ENCODE measurements around the gene CHAMP1. TPM values are rescaled to one million over a fixed set of nuclear protein-coding genes. Genes with fewer than 3 reads are reported as not detected.
A peak's percentile ranks its signal among the peaks of the same experiment; 100 is the strongest.

The CHAMP1 gene
- total RNA-seq, 1 donor from 2014 or later = 26.8 TPM

DNA sequence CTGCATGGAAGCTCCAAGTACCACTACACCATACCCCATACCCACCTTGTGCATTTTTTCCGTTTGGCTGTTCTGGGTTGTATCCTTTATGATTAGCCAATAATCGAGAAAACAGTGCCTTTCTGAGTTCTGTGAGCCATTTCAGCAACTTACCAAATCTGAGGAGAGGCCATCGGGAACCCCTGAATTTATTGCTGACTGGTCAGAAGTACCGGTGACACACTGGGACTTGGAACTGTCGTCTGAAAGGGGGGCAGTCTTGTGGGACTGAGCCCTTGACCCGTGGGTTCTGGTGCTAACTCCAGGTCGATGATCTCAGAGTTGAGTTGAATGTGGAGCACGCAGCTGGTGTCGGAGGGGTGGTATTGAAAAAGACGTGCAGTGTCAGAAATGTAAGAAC, 17.9 kb upstream of the CHAMP1 start:
- DNase-seq (ENCODE audit: low read depth) = no peak
- Histone ChIP-seq H3K27me3 (ENCODE audit: insufficient read depth, low read length) (no peaks in the 10 kb centered on the region), H3K9ac (ENCODE audit: low read length) (no peak overlapping the region), H3K27ac (ENCODE audit: low read depth, low read length) (no peak overlapping the region), H3K9me3 (ENCODE audit: insufficient read depth, low read depth, low read length) (no peaks in the 10 kb centered on the region), H3K4me1 (ENCODE audit: insufficient read depth, low read length) (peaks cover 2% of the 10 kb centered on the region), H3K36me3 (ENCODE audit: insufficient read depth, low read length) (peaks cover 26% of the 10 kb centered on the region), H3K4me2 (ENCODE audit: low read length) (no peak overlapping the region), H4K20me1 (ENCODE audit: insufficient read depth, low read length) (peaks cover 22% of the 10 kb centered on the region), H2AFZ (ENCODE audit: low read depth, low read length) (no peak overlapping the region), H3K79me2 (ENCODE audit: insufficient read depth, low read length) (peaks cover 24% of the 10 kb centered on the region), H3K4me3 (ENCODE audit: insufficient read depth, low read depth, low read length) (no peak overlapping the region)
- TF ChIP-seq, protein P1, sequence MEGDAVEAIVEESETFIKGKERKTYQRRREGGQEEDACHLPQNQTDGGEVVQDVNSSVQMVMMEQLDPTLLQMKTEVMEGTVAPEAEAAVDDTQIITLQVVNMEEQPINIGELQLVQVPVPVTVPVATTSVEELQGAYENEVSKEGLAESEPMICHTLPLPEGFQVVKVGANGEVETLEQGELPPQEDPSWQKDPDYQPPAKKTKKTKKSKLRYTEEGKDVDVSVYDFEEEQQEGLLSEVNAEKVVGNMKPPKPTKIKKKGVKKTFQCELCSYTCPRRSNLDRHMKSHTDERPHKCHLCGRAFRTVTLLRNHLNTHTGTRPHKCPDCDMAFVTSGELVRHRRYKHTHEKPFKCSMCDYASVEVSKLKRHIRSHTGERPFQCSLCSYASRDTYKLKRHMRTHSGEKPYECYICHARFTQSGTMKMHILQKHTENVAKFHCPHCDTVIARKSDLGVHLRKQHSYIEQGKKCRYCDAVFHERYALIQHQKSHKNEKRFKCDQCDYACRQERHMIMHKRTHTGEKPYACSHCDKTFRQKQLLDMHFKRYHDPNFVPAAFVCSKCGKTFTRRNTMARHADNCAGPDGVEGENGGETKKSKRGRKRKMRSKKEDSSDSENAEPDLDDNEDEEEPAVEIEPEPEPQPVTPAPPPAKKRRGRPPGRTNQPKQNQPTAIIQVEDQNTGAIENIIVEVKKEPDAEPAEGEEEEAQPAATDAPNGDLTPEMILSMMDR (IDR thresholded peaks at IDR 0.05; ENCODE audit: insufficient read depth, low read depth, low read length) = no peak
- TF ChIP-seq EZH2 (IDR thresholded peaks at IDR 0.05; ENCODE audit: insufficient read depth, low read length) = no peak
- peaks cover 14% of the 10 kb centered on the region for H3K36me3 Mint-ChIP-seq (ENCODE audit: low read depth, unreplicated experiment)
- H3K27me3 Mint-ChIP-seq (ENCODE audit: low read depth, unreplicated experiment) = no peaks in the 10 kb centered on the region
- H3K4me1 Mint-ChIP-seq (ENCODE audit: low read depth, unreplicated experiment) = no peaks in the 10 kb centered on the region
- no peak overlapping the region for H3K27ac Mint-ChIP-seq (ENCODE audit: unreplicated experiment)
- H3K4me3 Mint-ChIP-seq (ENCODE audit: unreplicated experiment) = no peak overlapping the region
- H3K9me3 Mint-ChIP-seq (ENCODE audit: unreplicated experiment) = no peaks in the 10 kb centered on the region
- FAIRE-seq = no peak

DNA sequence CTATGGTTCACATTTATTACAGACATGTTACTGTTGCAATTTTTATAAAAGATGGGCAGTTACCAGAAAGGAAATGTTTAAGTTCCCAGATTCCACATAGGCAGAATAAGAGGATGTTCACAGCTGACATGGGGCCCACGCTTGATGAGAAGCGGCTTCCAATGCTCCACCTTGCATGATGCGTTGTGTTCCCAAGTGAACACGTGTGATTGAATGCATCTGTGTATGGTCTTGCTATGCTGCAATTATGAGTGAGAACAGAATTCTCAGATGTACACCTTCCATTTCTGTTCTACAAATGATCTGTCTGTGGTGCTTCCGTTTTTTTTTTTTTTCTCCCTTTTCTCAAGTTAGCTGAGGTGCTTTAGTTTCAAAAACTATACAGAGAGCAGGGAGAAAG, 17.4 kb upstream of the CHAMP1 start:
- Histone ChIP-seq H3K4me3 (ENCODE audit: insufficient read depth, low read depth, low read length) (no peak overlapping the region), H3K4me2 (ENCODE audit: low read length) (no peak overlapping the region), H2AFZ (ENCODE audit: low read depth, low read length) (no peak overlapping the region), H3K79me2 (ENCODE audit: insufficient read depth, low read length) (peaks cover 24% of the 10 kb centered on the region), H3K27ac (ENCODE audit: low read depth, low read length) (no peak overlapping the region), H3K36me3 (ENCODE audit: insufficient read depth, low read length) (peaks cover 25% of the 10 kb centered on the region), H3K9ac (ENCODE audit: low read length) (no peak overlapping the region), H3K27me3 (ENCODE audit: insufficient read depth, low read length) (no peaks in the 10 kb centered on the region), H3K9me3 (ENCODE audit: insufficient read depth, low read depth, low read length) (no peaks in the 10 kb centered on the region), H3K4me1 (ENCODE audit: insufficient read depth, low read length) (peaks cover 2% of the 10 kb centered on the region), H4K20me1 (ENCODE audit: insufficient read depth, low read length) (peaks cover 22% of the 10 kb centered on the region)
- FAIRE-seq (no peak), DNase-seq (ENCODE audit: low read depth) (no peak)
- Mint-ChIP-seq H3K4me3 (ENCODE audit: unreplicated experiment) (no peak overlapping the region), H3K4me1 (ENCODE audit: low read depth, unreplicated experiment) (no peaks in the 10 kb centered on the region), H3K36me3 (ENCODE audit: low read depth, unreplicated experiment) (peaks cover 14% of the 10 kb centered on the region), H3K27ac (ENCODE audit: unreplicated experiment) (no peak overlapping the region), H3K27me3 (ENCODE audit: low read depth, unreplicated experiment) (no peaks in the 10 kb centered on the region), H3K9me3 (ENCODE audit: unreplicated experiment) (no peaks in the 10 kb centered on the region)
- TF ChIP-seq, protein P1 (IDR thresholded peaks at IDR 0.05; ENCODE audit: insufficient read depth, low read depth, low read length) = no peak
- no peak for TF ChIP-seq EZH2 (IDR thresholded peaks at IDR 0.05; ENCODE audit: insufficient read depth, low read length)

DNA sequence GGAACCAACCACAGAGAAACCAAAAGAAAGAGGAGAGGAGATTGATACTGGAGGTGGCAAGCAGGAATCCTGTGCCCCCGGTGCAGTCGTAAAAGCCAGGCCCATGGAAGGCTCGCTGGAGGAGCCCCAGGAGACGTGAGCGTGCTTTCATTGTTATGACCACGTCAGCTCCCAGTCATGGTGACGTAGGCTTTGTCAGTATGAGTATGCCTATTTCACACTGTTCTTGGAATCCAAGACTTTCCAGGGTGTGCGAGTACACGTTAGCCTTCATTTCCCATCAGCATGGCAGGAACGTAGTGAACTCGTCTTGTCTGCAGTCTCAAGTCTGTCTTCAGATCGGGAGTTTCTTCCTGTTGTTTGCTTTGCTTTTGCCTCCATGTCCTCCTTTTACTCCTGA, 15.4 kb upstream of the CHAMP1 start:
- Mint-ChIP-seq H3K9me3 (ENCODE audit: unreplicated experiment) (no peaks in the 10 kb centered on the region), H3K36me3 (ENCODE audit: low read depth, unreplicated experiment) (peaks cover 16% of the 10 kb centered on the region)
- peak overlapping the region; percentile 45 for H2AFZ ChIP-seq (ENCODE audit: low read depth, low read length)

More for the DNA sequence above, 15.4 kb upstream of the CHAMP1 start:
- Histone ChIP-seq H3K9me3 (ENCODE audit: insufficient read depth, low read depth, low read length) (no peaks in the 10 kb centered on the region), H3K9ac (ENCODE audit: low read length) (peak overlapping the region; percentile 26), H3K36me3 (ENCODE audit: insufficient read depth, low read length) (peaks cover 31% of the 10 kb centered on the region), H4K20me1 (ENCODE audit: insufficient read depth, low read length) (peaks cover 18% of the 10 kb centered on the region), H3K4me2 (ENCODE audit: low read length) (peak overlapping the region; percentile 38), H3K27ac (ENCODE audit: low read depth, low read length) (peak overlapping the region; percentile 64), H3K4me1 (ENCODE audit: insufficient read depth, low read length) (peaks cover 2% of the 10 kb centered on the region), H3K79me2 (ENCODE audit: insufficient read depth, low read length) (peaks cover 20% of the 10 kb centered on the region), H3K4me3 (ENCODE audit: insufficient read depth, low read depth, low read length) (no peak overlapping the region), H3K27me3 (ENCODE audit: insufficient read depth, low read length) (no peaks in the 10 kb centered on the region)
- Mint-ChIP-seq H3K4me1 (ENCODE audit: low read depth, unreplicated experiment) (no peaks in the 10 kb centered on the region), H3K4me3 (ENCODE audit: unreplicated experiment) (no peak overlapping the region), H3K27me3 (ENCODE audit: low read depth, unreplicated experiment) (no peaks in the 10 kb centered on the region), H3K27ac (ENCODE audit: unreplicated experiment) (no peak overlapping the region)
- DNase-seq (ENCODE audit: low read depth) = peak; percentile 53
- FAIRE-seq = no peak
- no peak for TF ChIP-seq EZH2 (IDR thresholded peaks at IDR 0.05; ENCODE audit: insufficient read depth, low read length)
- TF ChIP-seq, protein P1 (IDR thresholded peaks at IDR 0.05; ENCODE audit: insufficient read depth, low read depth, low read length) = no peak
